HepG2 (cell line): ENCODE data around the gene SH2D3A. TPM values are rescaled to one million over a fixed set of nuclear protein-coding genes. Genes with fewer than 3 reads are reported as not detected.
A peak's percentile ranks its signal among the peaks of the same experiment; 100 is the strongest.

Experiments used
- ATAD3A ChIP-seq: sonication (generic); formaldehyde crosslinking; IDR thresholded peaks from 2 replicates; pipeline ENCODE4 v1.4.0; 2020; ENCODE audit warnings: missing genetic modification reagents
- CBX2 ChIP-seq, 2 experiments: fragments of 200-600 bp in 1 of 2; sonication (generic); formaldehyde crosslinking in 1 of 2; IDR thresholded peaks; 2 replicates each; pipeline versions ENCODE4 v1.7.0 to v1.8.1; 2018 to 2022; ENCODE audit warnings: low read depth in 2 of 2, low read length in 1 of 2, mild to moderate bottlenecking in 1 of 2, missing genetic modification reagents in 1 of 2
- CEBPG ChIP-seq: IDR thresholded peaks from 2 replicates; pipeline ENCODE4 v1.6.1; 2016
- DR1 ChIP-seq: sonication (generic); formaldehyde crosslinking; IDR thresholded peaks from 2 replicates; pipeline ENCODE4 v1.8.0; 2021; ENCODE audit warnings: mild to moderate bottlenecking, missing genetic modification reagents, inconsistent platforms
- FOXM1 ChIP-seq: sonication (generic); formaldehyde crosslinking; IDR thresholded peaks from 2 replicates; pipeline ENCODE4 v1.5.0; 2020; ENCODE audit warnings: missing genetic modification reagents
- HES4 ChIP-seq: sonication (generic); formaldehyde crosslinking; IDR thresholded peaks from 2 replicates; pipeline ENCODE4 v1.9.0; 2021; ENCODE audit warnings: mild to moderate bottlenecking, missing genetic modification reagents, borderline replicate concordance
- JDP2 ChIP-seq: sonication (generic); formaldehyde crosslinking; IDR thresholded peaks from 2 replicates; pipeline ENCODE4 v1.8.1; 2022; ENCODE audit warnings: missing genetic modification reagents, borderline replicate concordance
- KLF6 ChIP-seq: IDR thresholded peaks from 2 replicates; pipeline ENCODE4 v1.8.0; 2016; ENCODE audit warnings: missing biosample characterization, missing genetic modification reagents
- MNT ChIP-seq: fragments of 450-650 bp; IDR thresholded peaks from 2 replicates; pipeline ENCODE4 v1.6.1; 2016
- MYNN ChIP-seq: sonication (generic); formaldehyde crosslinking; IDR thresholded peaks from 2 replicates; pipeline ENCODE4 v1.4.0; 2020; ENCODE audit warnings: mild to moderate bottlenecking, low read depth, missing genetic modification reagents
- NAIF1 ChIP-seq: sonication (generic); formaldehyde crosslinking; IDR thresholded peaks from 2 replicates; pipeline ENCODE4 v1.5.0; 2020; ENCODE audit warnings: mild to moderate bottlenecking, missing genetic modification reagents, borderline replicate concordance
- NFE2 ChIP-seq: sonication (generic); formaldehyde crosslinking; IDR thresholded peaks from 2 replicates; pipeline ENCODE4 v1.4.0; 2020; ENCODE audit warnings: missing genetic modification reagents
- PLRG1 ChIP-seq: fragments of 450-650 bp; conservative IDR thresholded peaks from 2 replicates; pipeline ENCODE4 v1.6.1; 2016
- SMAD1 ChIP-seq: sonication (generic); formaldehyde crosslinking; IDR thresholded peaks from 2 replicates; pipeline ENCODE4 v1.4.0; 2020; ENCODE audit warnings: missing genetic modification reagents, low read depth, mild to moderate bottlenecking, borderline replicate concordance
- TBX2 ChIP-seq: sonication (generic); formaldehyde crosslinking; IDR thresholded peaks from 2 replicates; pipeline ENCODE4 v1.5.0; 2020; ENCODE audit warnings: missing genetic modification reagents, mild to moderate bottlenecking, borderline replicate concordance
- U2AF2 ChIP-seq: fragments of 200-400 bp; formaldehyde crosslinking; IDR thresholded peaks from 2 replicates; pipeline ENCODE4 v1.6.1; 2017; ENCODE audit warnings: low read depth, mild to moderate bottlenecking, low read length
- ZC3H4 ChIP-seq: sonication (generic); formaldehyde crosslinking; IDR thresholded peaks from 2 replicates; pipeline ENCODE4 v1.4.0; 2020; ENCODE audit warnings: missing genetic modification reagents, borderline replicate concordance
- ZEB1 ChIP-seq: IDR thresholded peaks from 2 replicates; pipeline ENCODE4 v1.6.1; 2012; ENCODE audit warnings: mild to moderate bottlenecking, low read depth, inconsistent platforms; ENCODE audit not compliant: insufficient replicate concordance
- ZFP62 ChIP-seq: sonication (generic); formaldehyde crosslinking; IDR thresholded peaks from 2 replicates; pipeline ENCODE4 v1.4.0; 2020; ENCODE audit warnings: missing genetic modification reagents
- ZNF317 ChIP-seq: sonication (generic); formaldehyde crosslinking; IDR thresholded peaks from 2 replicates; pipeline ENCODE4 v1.5.0; 2020; ENCODE audit warnings: mild to moderate bottlenecking, missing genetic modification reagents
- ZNF597 ChIP-seq: sonication (generic); formaldehyde crosslinking; IDR thresholded peaks from 2 replicates; pipeline ENCODE4 v1.5.0; 2020; ENCODE audit warnings: missing genetic modification reagents
- polyA plus RNA-seq, 8 experiments: library from polyadenylated mRNA; depleted of rRNA in 3 of 8; stranded (reverse) in 7 of 8; unstranded in 1 of 8; fragments of >200 nt; fragmentation: Illumina TruSeq in 4 of 8; extraction: Trizol in 4 of 8; gene quantifications; 2 replicates each; pipeline versions ENCODE4 v1.2.1 to v1.2.3, GENCODE V29; 2011 to 2016; ENCODE audit warnings: low read depth in 4 of 8, missing spikeins in 1 of 8, mixed read lengths in 1 of 8; ENCODE audit not compliant: insufficient read depth in 1 of 8
- total RNA-seq, 5 experiments: library from RNA; depleted of rRNA; stranded (reverse); fragments of >200 nt; fragmentation: Illumina TruSeq; extraction: Trizol; gene quantifications; 2 replicates each; pipeline ENCODE4 v1.2.3, GENCODE V29; 2016; ENCODE audit warnings: low read depth in 1 of 5
- TF ChIP-seq, protein P1 (sequence below): sonication (generic); formaldehyde crosslinking; IDR thresholded peaks from 2 replicates; pipeline ENCODE4; 2020; ENCODE audit warnings: missing genetic modification reagents, mild to moderate bottlenecking, borderline replicate concordance

SH2D3A gene
- total and polyA plus RNA-seq, 2 of the 13 experiments (the other 11 are each of a cell fraction or from before 2014, with no cell fraction given) = 1.0 to 2.2 TPM

- TF ChIP-seq HES4 (CRISPR knock-in tag) (0 out of 2 replicates have a peak, but pooled peaks have one; percentile 50), U2AF2 (no peak), DR1 (no peak; the same call in 1 of the 2 replicates), ZNF597 (CRISPR knock-in tag) (no peak), JDP2 (no peak), ZEB1 (peak; percentile 45), MYNN (no peak), SMAD1 (peak; percentile 85), NFE2 (no peak), CBX2 (IDR thresholded peaks at IDR 0.05; ENCODE audit: low read depth, low read length) (no peak), CBX2 (CRISPR knock-in tag; IDR thresholded peaks at IDR 0.05; ENCODE audit: low read depth) (0 out of 2 replicates have a peak, but pooled peaks have one; percentile 13), ZNF317 (CRISPR knock-in tag) (peak; percentile 79), NAIF1 (CRISPR knock-in tag) (no peak), ZFP62 (CRISPR knock-in tag) (no peak), PLRG1 (no peak), MNT (no peak), TBX2 (CRISPR knock-in tag) (peak; percentile 70; the same call in 1 of the 2 replicates), CEBPG (CRISPR knock-in tag) (0 out of 2 replicates have a peak, but pooled peaks have one; percentile 6), ATAD3A (CRISPR knock-in tag) (no peak), FOXM1 (no peak), KLF6 (CRISPR knock-in tag) (no peak), ZC3H4 (no peak; the same call in 1 of the 2 replicates)
- TF ChIP-seq, protein P1, sequence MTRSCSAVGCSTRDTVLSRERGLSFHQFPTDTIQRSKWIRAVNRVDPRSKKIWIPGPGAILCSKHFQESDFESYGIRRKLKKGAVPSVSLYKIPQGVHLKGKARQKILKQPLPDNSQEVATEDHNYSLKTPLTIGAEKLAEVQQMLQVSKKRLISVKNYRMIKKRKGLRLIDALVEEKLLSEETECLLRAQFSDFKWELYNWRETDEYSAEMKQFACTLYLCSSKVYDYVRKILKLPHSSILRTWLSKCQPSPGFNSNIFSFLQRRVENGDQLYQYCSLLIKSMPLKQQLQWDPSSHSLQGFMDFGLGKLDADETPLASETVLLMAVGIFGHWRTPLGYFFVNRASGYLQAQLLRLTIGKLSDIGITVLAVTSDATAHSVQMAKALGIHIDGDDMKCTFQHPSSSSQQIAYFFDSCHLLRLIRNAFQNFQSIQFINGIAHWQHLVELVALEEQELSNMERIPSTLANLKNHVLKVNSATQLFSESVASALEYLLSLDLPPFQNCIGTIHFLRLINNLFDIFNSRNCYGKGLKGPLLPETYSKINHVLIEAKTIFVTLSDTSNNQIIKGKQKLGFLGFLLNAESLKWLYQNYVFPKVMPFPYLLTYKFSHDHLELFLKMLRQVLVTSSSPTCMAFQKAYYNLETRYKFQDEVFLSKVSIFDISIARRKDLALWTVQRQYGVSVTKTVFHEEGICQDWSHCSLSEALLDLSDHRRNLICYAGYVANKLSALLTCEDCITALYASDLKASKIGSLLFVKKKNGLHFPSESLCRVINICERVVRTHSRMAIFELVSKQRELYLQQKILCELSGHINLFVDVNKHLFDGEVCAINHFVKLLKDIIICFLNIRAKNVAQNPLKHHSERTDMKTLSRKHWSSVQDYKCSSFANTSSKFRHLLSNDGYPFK (CRISPR knock-in tag) = 0 out of 2 replicates have a peak, but pooled peaks have one; percentile 42
Measured at GRCh38 chr19:6752256-6753177, 14.7 kb downstream of the SH2D3A start (continued).
